GM21528 (cell line): ENCODE results near the gene UACA.

Experiments used
- ATAC-seq: cut with Tn5 transposase; IDR thresholded peaks from one replicate; pipeline ENCODE4 v1.9.1; 2021; ENCODE audit warnings: mild to moderate bottlenecking, moderate library complexity; ENCODE audit not compliant: unreplicated experiment, low FRiP score

The UACA gene

DNA sequence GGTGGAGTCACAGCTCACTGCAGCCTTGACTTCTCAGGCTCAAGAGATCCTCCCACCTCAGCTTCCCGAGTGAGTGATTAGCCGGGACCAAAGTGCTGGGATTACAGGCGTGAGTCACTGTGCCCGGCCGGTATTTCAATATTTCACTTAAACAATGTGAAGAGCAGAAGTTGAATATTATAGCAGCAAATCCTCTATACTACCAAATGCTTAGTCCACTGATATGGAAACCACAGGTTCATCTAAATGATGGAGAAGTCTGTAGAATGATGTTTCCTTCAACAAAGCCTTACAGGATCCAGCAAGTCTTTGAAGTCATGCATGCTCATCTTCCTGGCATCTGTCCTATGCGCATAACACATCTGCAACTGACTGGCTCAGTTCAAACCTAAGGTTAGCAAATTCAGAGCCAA lies 20.3 kb upstream of the UACA start:
- ATAC-seq: no peak

DNA sequence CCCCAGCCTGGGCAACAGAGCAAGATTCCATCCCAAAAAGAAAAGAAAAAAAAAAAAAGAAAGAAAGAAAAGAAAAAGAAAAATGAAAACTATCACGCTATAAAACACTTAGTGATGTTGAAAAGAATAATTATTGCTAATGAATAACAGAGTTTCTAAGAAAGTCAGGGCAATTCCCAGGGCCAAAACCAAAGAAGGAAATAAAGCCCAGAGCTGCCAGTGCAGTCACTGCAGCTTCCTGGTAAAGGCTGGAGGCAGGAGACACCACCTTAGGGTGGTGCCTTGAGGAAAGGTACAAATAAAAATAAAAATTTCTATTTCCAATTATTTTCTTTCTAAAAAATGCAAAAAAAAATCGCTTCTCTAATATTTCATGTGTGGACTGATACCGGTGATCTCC lies 19.7 kb upstream of the UACA start:
- ATAC-seq: no peak

DNA sequence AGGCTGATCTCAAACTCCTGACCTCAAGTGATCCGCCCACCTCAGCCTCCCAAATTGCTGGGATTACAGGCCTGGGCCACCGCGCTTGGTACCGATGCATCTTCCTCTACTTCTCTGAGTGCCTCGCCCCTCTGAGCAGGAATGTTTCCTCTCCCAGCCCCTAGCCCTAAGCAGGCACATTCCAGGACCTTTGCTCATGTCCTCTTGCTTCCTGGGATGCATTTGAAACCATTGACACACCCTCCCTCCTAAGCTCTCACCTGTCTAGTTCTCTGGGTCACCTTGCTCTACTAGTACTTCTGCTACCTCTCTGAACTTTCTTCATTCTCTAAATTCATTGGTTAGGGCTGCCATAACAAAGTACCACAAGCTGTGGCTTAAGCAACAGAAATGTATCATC lies 17.9 kb upstream of the UACA start:
- no peak for ATAC-seq

DNA sequence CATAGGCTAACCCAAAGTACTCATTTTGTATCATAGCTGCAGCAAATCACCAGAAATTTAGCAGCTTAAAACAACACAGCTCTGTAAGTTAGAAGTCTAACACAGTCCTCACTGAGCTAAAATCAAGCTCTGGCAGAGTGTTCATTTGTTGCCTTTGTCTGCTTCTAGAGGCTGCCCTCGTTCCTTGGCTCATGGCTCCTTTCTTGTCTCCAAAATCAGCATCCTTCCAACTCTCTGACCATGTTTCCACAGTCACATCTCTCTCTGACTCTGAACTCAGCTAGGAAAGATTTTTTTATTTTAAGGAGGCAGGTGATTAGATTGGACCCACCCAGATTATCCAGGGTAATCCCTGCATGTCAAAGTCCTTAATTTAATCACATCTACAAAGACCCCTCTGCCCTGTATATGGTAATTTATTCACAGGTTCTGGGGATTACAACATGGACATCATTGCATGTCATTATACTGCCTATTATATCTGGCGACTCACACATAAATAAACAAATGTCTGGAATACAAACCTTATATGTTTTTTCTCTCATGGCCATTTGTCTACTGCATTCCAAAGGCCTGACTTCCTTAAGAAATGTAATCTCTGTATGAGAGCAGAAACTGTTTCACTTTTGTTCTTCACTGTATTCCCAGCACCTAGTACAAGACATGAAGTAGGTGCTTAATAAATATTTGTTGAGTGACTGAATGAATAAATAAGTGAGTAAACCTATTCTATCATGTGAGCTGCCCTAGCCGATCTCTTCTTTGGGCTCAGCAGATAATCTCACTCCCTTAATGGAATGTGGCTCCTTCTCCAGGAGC lies 15.1 kb upstream of the UACA start:
- no peak for ATAC-seq

DNA sequence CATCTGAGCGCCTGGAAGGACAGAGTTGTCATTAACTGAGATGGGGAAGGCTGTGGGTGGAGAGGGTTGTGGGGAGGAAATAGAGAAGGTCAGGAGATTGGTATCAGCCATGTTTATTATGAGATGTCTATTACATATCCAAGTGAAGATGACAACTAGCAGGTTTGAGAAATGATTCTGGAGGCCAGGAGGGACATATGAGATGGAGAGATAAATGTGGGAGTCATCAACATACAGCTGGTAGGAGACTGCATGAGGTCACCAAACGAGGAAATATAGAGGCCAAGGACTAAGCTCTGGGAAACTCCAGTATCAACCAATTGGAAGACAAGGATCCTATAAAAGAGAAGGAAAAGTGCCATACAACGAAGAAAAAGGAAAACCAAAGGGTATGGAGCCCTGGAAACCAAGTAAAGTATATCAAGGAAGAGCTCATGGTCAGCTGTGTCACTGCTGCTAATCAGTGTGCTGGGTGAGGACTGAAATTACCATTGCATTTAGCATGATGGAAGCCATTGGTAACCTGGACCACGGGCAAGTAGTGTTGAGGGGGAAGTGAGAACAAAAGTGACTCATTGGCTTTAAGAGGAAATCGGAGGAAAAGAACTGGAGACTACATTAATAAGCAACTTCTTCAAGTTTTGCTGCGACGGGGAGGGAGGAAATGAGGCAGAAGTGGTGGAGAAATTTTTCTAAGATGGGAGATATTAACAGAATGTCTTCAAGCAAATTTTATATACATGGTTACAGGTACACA lies 14.0 kb upstream of the UACA start:
- ATAC-seq: no peak

DNA sequence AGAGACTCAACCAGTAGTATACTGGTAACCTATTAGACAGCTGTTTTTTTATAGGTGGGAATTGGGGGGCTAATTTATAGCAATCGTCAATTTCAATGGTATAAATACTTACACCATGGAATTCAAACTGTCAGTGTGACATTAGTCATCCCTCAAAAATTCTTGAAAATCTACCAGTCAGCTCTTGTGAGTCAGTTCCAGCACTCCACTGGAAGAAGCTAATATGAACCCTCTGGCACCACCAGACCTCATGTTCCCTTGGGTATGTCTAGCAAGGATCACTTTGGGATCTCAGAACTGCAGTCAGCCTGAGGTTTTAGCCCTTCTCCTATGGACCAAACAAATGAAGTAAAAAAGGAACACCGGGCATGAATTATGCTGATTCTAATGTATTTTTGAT lies 11.8 kb upstream of the UACA start:
- no peak for ATAC-seq

DNA sequence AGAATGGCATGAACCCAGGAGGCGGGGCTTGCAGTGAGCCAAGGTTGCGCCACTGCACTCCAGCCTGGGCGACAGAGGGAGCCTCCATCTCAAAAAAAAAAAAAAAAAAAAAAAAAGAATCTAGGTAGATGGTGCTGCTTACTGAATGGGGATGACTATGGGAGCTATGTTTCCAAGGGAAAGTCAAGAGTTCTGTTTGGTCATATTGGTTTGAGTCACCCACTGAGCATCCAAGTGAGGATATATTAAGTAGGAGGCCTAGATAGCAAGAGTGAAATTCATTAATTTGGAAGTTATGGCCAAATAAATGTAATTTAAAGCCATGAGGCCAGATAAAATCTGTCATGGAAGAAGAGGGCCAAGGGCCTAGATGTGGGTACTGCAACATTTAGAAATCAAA lies 9.0 kb upstream of the UACA start:
- no peak for ATAC-seq

DNA sequence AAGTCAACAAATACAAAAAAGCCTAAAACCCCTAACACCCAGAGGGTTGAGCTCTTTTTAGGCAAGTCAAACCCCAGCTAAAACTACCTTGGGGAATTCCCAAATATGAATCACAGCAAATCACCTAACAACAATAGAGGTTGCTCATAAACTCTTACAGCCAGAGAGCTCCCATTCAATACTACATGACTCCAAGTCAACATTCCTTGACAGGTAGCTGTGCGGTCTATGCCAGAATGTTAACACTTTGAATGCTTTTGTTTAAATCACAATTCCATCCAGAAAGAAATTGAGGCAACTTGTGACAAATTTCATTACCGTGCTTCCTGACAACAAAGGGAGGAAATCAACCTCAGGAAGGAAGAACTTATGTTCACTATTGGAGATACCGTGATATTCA lies 7.5 kb upstream of the UACA start:
- no peak for ATAC-seq

DNA sequence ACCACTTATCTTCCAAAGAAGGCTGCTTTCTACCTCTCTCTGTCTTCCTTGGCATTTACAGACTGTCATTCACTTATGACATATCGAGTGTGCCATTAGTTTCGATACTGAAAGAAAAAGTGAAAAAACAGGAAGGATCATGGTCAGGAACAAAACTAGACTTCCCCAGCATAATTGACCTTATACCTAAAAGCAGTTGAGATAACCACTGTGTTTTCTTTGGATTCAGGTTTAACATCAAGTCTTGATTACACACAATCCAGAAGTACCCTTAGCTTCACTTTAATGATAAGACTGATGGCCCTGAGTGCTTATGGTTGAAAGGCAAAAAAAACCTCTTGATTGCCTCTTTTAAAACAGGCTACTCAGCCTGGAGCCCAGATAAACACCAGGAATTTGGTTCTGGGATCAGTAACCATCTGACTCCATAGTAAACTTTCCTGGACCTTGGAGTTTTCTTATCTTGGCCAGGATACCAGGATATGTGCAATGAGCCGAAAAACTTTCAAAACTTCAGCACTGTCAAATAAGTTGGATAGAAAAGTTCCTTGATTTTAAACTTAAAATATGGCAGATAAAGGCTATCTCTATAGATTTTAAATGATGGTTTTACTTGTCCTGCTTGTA lies 5.0 kb upstream of the UACA start:
- no peak for ATAC-seq

DNA sequence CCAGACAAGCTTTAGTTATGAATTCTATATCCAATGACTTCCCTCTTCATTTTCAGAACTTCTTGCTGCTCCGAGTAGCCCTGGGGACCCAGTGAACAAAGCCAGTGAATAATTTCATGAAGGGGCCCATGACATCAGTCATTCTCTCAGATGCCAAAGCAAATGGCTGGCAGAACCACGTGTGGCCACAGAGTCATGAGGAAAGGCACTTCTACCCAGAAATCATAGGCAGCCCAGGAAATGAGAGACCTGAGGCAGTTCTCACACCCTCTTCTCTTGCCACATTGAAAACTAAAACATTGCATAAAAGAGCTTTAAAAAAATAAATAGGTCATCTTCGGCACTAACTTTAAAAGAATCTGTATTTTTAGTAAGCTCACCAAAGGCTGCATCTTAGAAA lies 4.3 kb upstream of the UACA start:
- no peak for ATAC-seq

DNA sequence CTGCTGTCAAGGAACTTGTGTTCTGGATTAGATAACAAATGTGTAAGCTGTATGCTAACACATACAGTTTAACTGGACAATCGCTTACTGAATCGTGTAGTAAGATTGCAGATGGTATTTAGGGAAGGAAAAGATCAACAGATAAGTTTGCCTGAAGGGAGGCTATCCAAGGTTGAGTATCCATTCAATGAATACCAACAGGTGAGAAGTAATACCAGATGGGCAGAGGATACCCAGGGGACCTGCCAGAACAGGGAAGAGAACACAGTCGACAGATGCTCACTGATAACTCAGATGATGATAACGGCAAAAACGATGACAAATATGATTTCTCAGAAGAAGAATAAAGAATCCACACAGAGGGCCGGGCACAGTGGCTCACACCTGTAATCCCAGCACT lies 3.2 kb upstream of the UACA start:
- no peak for ATAC-seq

DNA sequence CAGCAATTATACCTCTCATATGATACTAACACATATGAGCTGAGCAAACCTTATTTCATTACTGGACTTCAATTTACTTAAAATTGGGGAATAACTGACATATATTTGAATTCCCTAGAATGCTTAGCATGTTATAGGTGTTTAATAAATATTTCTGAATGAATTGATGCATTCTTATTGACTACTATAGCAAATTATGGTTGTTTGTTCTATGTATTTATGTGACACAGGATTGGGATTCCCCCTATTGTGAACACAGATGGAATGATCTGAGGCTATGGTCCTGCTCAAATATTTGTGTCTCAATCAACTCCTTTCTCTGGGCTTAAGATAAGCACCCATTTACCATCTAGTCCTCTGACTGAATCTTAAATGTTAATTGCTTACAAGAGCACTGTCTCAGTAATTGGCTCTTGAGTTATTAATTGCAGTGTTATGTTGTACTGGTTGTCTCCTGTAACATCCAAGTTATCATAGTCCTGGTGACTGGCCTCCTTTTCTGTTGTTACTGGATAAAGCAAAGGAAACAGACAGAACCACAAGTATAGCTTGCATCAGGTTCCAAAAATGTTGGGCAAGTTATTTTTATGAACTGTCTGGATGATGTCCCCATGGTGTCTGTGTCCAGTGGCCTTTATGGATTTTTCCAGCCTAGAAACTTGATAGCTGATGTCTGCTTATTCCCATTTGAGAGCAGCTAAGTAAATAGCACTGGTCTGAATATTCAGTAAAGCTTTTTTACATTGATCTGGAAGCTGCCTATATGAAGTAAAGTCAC lies 2.3 kb upstream of the UACA start:
- no peak for ATAC-seq

DNA sequence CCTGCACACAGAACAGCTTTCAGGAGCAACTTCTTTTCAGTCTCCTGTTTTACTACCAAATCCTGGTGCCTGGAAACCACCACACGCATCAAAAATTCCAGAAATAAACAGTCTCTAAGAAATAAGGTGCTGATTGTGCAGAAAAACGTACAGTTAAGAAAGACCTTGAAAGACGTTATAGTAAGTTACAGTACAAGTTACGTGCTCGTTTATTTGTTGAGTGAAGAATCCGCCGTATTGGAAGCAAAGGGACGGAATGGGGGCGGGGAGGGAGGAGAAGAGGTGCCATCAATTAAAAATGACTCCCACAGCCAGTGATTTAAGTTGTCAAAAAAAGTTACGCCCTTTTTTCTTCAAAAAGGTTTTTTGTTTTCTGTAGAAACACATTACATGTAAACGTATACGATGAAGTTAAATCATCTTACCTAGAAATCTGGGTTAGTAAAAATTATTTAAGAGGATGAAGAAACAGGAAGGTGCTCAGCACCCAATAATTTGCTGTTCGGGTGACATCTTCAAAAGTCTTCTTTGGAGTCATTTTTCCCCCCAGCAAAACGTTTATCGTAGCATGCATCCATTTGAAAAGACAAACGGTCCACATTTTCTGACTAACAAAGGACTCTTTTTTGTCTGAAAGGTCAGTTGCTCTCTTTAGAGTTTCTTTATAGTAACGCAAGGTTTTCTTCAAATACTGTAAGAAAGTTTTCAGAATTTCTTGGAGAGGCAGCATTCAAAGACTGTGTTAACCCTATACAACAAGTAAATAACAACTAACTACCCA lies 782 bp upstream of the UACA start:
- ATAC-seq: no peak

DNA sequence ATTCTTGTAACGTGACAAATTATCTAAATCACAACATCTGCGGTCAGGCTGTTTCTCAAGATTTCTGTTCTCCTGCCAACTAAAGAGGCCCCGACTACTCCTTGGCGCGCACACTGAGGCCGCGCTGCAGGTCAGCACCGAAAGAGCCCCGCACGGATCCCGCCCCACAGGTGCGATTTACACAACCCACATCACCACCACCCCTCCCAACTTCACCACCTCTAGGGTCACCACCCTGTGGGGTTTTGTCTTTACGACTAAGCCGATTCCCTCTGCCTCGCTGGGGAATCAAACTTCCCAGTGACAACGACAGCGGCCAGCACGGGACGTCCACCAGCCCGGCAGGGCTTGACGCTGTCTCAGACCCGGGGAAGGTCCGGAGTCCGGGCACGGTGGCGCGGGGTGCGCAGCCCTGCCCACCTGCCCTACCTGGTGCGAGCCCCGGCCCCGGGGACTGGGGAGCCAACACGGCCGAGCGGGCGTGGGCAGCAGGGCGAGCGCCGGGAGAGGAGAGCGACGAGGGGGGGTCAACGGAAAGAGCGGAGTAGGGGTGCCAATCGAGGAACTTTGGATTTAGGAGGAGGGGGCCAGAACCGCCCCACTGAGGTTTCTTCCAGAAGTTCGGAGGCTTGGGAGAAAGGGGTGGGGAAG lies 764 bp downstream of the UACA start:
- ATAC-seq: peak; percentile 24

DNA sequence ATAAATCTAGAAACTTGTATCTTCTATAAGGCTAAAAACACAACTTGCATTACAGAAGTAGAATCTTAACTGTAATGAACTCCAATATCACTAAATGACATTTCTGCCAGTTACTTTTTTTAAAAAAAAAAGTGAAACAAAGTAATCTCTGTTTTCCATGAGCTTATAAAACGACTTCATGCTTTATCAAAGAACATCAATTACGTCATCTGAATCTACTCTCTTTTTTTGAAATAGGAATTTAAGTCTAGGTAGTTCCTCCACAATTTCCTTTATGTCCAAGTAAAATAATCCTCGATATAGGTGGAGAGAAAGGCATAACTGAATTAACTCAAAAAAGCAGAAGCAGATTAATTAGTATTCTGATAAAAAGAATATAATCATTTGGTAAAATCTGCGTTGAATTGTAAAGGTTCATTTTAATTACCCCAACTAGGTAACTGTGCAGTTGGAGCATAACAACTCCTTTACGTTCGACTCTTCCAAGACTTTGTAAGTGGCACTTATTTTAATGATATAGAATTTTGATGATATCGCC lies 1.4 kb downstream of the UACA start:
- no peak for ATAC-seq

DNA sequence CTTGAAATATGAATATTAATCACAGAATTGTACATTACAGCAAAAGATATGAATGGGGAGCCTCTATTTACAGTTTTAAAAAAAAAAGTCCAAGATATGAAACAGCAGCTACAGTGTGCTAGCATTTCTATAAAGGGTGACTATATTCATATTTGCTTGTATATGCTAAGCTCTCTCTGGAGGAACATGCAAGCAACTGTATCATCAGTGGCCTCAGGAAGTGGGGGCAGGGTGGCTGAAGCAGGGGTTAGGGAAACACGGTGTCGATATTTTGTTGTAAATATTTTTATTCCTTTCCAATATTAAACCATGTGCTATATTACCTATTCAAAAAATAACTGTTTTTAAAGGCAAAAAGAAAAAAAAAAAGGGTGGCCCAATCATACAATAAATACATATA lies 2.3 kb downstream of the UACA start:
- ATAC-seq: no peak

DNA sequence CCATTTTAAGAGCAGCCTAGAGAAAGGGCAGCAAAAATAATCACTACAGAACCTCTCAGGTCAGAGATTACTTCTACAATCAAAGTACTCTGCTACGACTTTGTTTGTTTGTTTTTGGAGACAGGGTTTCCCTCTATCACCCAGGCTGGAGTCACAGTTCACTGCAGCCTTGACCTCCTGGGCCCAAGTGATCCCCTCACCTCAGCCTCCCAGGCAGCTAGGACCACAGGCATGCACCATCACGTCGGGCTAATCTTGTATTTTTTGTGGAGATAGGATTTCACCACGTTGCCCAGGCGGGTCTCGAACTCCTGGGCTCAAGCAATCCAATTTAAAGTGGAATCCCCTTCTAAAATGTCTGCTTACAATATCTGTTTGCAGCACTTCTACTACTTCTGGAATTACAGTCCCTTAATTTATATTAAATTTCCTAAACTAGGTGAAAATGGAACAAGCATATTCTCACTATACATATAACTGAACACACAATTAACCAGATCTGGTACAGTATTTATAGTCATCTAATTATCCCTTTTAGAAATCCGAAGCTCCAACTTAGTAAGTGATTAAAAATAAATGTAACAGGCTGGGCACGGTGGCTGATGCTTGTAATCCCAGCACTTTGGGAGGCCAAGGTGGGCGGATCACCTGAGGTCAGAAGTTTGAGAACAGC lies 4.4 kb downstream of the UACA start:
- ATAC-seq: no peak

DNA sequence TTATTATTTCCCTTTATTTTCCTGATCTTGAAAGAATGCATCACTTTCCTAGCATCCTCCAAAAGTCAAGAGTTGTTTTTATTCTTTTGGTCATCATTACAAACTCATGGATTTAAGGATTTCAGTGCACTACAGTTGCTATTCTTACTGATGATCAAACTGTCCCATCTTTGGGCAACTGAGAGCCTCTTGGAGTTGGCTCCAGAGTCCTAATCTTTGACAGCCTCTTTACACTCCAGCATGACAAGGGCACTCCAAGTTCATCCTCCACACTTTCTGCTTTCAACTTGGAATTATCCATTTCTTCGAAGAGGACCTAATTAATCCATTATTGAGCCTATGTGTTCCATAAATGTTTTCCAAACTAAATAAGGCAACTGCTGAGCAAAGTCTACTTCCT lies 5.7 kb downstream of the UACA start:
- ATAC-seq: no peak

DNA sequence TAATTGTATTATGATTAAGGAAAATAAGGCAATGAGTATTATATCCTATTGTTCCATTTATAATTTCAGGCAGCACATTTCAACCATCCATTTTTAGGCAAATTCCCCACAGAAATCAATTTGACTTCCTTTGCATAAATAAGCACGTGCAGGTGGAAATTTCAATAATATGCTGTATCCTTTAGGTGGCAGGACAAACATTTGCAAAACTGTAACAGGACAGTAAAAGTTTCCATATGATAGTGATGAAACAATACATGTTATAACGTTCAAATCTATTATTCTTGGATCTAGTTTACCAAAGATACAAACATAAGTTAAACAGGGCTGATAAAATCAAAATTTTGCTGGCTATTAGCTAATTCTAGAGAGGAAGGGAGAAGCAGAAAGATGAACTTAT lies 8.5 kb downstream of the UACA start:
- no peak for ATAC-seq
